ENCODE results near the gene OGDH.

DNA sequence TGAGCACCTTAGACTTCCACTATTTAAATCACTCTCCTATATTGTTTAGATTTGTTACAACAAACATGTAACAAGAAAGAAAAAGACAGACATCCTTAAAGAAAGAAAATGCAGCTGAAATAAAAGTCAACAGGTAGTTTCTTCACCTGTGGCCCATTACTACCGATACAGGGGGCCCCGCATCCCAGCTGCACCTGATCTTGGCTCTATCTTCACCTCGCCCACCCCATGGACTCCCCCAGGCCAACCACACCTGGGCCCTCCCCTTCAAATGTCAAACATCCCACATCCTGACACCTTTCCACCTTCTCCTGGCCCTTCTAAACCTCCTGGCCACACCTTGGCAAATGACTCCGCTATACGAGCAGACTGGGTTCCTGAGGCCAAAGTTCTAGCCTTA, 39.7 kb upstream of the OGDH start:
- TF ChIP-seq MXI1 (IDR thresholded peaks at IDR 0.05; ENCODE audit: borderline replicate concordance, low read depth, low read length) (no peak), CTCF (conservative IDR thresholded peaks at IDR 0.05; ENCODE audit: low read depth, low read length) (no peak), POLR2A (IDR thresholded peaks at IDR 0.05; ENCODE audit: low read depth, low read length) (no peak), RFX5 (IDR thresholded peaks at IDR 0.05; ENCODE audit: low read depth, low read length) (no peak), RCOR1 (IDR thresholded peaks at IDR 0.05; ENCODE audit: insufficient replicate concordance, low read length) (no peak), MAFK (IDR thresholded peaks at IDR 0.05; ENCODE audit: low read depth, low read length) (no peak), USF2 (IDR thresholded peaks at IDR 0.05; ENCODE audit: low read depth, low read length) (no peak), RAD21 (IDR thresholded peaks at IDR 0.05; ENCODE audit: low read length) (no peak), BHLHE40 (IDR thresholded peaks at IDR 0.05; ENCODE audit: low read depth, low read length) (no peak), FOS (IDR thresholded peaks at IDR 0.05; ENCODE audit: low read depth, low read length) (no peak)

Data from IMR-90 (cell line).